ENCODE data around the gene TEX35. TPM values are rescaled to one million over a fixed set of nuclear protein-coding genes. Genes with fewer than 3 reads are reported as not detected.
"Not testable (repeated sequence)": the region's sequence is repeated elsewhere in the genome, so short reads cannot be mapped to it uniquely, and the experiment has no call there.

Gene TEX35
- total RNA-seq, 1 donor from 2014 or later = not detected

DNA sequence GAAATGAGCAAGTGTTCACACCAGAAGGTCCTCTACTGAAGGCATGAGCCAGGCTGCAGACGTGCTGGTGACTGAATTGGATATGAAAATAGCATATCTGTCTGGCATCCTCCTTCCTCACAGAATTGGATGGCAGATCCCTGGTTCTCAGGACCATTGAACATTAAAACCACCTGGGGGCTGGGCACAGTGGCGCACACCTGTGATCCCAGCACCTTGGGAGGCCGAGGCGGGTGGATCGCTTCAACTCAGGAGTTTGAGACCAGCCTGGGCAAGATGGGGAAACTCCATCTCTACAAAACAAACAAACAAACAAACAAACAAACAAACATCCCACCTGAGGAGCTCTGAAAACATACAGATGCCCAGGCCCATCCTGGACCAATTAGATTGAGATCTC is 23.4 kb downstream of the TEX35 start:
- DNase-seq = no peak
- peak; percentile 23 for ATAC-seq
- intact Hi-C loops (cut with micrococcal nuclease) = loop anchor here (10.0 kb wide), 1 partner anchor 468 kb away; no protein-coding TSS in a partner anchor

DNA sequence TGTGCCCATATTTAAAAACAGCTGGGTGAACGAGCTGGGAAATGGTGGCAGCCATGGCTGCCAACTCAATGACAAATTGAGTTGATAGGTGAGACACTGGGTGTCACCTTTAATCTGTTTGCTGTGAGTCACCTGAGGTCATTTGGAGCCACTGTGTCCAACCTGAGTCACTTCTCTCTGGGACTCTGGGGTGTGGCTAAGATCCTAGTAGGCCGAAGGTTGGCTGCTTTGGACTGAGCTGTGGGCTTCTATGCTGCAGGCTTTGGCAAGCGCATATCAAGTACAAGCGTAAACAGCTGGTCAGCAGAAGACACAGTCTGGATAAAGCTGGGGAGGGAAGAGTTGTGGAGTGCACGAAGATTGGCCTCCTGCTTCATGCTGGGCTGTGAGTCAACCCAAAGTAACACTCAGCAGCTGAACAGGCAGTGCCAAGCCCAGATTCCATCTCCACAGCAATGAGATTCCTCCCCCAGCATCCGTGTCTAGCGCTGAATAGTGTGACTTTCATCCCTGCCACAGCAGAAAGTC is 24.0 kb downstream of the TEX35 start:
- peak; percentile 92 for ATAC-seq
- intact Hi-C loops (cut with micrococcal nuclease) = loop anchor here (10.0 kb wide), 1 partner anchor 468 kb away; no protein-coding TSS in a partner anchor
- DNase-seq = peak; percentile 74

DNA sequence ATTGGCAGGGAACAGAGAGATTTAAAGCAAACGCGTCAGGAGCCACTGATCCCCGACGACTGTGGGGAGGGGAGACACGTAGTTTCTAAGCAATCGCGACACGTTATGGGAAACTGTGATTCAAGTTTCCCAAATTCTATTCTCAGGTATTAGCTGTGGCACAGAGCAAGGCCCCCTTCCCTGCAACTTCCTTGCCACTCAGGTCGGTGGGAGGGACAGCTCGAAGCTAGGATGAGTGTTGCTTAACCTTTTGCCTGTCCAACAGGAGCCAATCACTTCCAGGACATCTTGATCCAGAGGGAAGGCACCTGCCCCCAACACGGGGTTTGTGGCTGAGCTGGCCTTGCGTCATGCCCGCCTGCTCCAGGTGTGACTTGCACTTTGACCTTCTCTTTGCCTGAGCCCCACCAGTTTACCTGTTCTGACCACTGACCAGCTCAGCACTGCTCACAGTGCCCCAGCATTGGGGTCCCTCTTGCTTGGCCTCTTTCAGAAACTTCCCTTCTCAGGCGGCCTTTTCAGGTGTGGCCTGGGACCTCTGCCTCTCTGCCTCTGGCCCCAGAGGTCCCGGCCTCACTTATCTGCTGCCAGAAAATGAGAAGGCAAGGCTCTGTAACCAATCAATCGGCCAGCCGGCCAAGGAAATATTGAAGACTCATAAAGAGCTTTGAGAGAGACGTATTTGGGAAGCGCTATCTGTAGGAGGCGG is 24.6 kb downstream of the TEX35 start:
- DNase-seq (no peak), ATAC-seq (no peak)
- intact Hi-C loops (cut with micrococcal nuclease) = loop anchor here (10.0 kb wide), 1 partner anchor 467 kb away; no protein-coding TSS in a partner anchor

DNA sequence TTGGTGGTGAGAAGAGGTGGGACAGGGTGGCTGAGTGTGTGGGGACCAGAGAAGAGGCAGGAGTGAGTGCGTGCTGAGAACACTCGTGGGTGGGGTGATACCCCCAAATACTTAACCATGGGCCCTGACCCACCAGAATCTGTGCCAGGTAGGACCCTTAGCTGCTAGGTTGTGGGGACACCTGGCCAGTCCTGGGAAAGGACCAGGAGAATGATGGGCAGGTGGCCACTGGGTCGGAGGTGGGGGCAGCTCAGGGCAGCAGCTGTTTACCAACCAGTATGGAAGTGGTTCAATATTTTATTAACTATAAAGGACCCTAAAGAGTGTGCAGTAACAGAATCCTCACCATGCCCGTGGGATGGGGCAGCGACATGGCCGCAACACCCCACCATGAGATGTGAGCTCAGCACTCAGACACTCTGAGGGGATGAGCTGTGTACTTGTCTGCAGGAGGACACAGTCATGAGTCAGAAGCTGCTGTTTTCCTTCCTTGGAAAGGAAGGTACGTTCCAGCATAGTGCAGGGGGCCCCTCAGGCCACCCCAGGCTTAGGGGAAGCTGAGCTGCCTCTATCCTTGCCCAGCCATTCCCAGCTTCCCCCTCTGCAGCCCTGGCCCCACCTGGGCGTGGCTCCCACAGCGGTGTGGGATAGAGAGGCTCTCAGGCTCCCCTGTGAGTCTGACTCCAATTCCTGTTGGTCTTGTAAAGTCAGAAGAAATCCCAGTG is 25.4 kb downstream of the TEX35 start:
- intact Hi-C loops (cut with micrococcal nuclease) = loop anchor here (10.0 kb wide), 1 partner anchor 466 kb away; no protein-coding TSS in a partner anchor
- DNase-seq = peak; percentile 52
- ATAC-seq = no peak

DNA sequence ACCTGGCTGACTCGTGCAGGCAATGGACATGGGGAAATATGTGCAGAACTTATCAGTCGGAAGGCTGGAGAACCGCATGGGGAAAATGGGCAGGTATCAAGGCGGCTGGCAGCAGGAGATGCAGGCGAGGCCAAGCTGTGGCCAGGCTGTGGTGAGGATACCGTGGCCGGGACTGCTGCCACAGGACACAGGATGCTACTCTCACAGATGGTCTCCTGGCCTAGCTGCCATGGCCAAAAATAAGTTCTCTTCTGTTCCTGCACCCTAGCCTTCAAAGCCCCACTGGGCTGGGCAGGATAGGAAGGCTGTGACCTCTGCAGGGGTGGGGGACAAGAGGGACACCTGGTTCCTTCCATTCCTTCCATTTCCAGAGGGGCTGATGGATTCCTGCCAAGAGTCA is 26.4 kb downstream of the TEX35 start:
- ATAC-seq = no peak
- peak; percentile 47 for DNase-seq
- intact Hi-C loops (cut with micrococcal nuclease) = loop anchor here (10.0 kb wide), 1 partner anchor 466 kb away; no protein-coding TSS in a partner anchor

DNA sequence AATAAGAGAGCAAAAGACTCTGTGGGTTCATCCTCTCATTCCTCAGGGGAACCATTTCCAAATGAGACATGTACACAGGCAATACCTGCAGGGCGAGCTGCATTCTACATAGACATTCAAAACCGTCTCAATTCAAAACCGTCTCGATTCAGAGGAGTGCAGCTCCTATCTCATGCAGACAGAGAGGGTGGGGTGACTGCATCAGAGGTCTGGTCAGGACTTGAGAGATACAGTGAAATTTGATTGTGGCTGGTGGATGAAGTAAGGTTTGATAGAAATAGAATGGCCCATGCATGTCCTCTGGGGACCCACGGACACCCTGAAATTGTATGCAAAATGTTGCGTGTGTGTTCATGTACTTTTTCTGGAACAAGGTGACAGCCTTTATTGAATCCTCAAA is 27.3 kb downstream of the TEX35 start:
- intact Hi-C loops (cut with micrococcal nuclease) = no loop called here
- DNase-seq = no peak
- ATAC-seq = no peak

DNA sequence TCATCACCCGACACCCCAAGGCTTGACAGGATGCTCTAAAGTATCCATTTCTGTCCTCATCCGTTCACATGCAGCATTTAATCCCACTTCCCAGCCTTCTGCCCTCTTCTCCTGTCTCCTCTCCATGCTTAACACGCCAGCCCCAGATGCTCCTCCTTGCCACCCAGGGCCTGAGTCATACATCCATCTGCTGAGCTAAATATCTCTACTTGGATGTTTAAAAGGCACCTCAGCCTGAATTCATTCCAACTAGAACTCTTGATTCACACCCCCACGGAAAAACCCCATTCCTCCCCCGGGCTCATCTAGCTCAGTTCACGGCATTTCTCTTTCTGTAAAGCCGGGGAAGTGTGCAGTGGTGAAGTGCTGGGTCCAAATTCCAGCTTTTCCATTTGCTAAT is 27.7 kb downstream of the TEX35 start:
- DNase-seq (no peak), ATAC-seq (no peak)

DNA sequence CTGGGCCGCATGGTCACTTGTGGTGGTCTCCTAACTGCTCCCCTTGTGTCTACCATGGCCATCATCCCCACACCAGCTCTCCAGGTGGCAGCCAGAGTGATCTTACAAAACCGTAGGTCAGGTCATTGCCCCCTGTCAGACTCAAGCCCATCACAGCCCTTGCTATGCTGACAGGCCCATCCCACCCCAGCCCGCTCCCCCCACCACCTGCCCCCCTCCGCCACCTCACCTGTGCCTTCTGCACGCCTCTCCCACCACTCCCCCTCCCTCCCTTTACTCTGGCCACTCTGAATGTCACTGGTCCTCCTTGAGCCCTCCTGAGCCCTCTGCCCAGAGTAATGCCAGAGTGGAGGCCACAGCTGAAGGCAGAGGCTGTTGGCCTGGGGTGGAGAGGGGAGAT is 28.5 kb downstream of the TEX35 start:
- intact Hi-C loops (cut with micrococcal nuclease) = no loop called here
- ATAC-seq (no peak), DNase-seq (no peak)

More for the DNA sequence above, 27.7 kb downstream of the TEX35 start:
- intact Hi-C loops (cut with micrococcal nuclease) = no loop called here

DNA sequence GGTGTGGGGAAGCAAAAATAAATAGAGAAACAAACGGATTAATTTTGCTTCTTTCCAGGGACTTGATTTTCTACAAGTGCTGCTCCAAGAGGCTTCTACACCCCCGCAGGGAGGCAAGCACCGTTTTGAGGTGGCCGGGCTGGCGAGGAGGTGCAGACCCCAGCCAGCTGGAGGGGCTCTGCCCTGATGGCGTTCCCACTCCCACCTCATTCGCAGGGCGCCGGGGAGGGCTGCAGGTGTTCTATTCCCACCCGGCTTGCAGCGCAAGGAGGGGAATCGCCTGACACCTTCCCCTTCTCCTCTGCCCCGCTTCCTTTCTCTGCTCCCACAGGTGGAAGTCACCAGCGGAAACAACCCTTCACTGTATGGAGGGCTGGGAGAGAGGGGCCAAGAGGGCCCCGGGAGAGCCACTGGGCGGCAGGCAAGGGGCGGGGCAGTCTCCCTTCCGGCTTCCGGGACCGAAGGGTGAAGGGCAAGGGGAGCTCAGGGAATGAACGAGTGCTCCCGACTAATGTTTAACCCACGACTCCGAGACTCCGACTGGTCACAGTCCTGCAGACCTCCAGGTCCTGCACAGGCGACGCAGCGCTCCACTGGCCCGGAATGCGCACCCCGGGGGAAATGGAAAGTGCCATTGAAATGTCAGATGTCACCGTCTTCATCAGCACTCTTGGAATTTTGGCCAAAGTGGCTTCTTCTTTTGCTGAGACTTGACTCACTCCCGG is 29.1 kb downstream of the TEX35 start:
- ATAC-seq (peak; percentile 63), DNase-seq (peak; percentile 71)
- intact Hi-C loops (cut with micrococcal nuclease) = no loop called here

DNA sequence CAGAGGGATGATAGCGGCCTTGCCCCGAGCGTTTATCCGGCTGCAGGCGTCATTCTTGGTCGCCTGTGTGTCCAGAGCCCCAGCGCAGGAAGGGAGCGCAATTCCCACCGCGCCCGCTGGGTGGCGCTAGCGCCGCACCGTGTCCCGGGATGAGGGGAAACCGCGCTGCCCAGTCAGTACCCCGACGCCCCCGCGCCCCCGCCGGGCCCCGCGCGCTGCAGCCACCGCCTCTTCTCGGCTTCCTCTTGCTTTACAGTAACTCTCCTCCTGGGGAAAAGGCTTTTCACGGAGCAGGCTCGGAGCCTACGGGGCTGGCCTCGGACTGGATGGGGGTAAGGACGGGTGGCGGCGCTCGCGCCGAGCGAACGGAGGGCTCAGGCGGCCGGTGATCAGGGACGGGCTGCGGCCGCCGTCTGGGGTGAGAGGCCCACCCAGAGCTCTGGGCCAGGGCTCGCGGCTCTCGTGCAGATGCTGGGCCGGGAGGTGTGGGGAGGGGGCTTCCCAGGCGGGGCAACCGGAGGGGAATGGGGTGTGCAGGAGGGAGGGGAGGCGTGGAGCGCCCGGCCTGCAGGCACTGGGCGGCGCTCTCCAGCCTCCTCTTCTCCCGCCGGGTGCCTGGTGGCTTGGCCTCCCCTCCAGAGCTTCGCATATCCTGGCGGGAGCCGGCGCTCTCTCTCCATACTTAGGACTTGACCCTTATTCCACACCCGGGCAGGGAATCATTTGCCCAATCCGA is 29.8 kb downstream of the TEX35 start:
- intact Hi-C loops (cut with micrococcal nuclease) = no loop called here
- peak; percentile 93 for ATAC-seq
- DNase-seq = peak; percentile 94

DNA sequence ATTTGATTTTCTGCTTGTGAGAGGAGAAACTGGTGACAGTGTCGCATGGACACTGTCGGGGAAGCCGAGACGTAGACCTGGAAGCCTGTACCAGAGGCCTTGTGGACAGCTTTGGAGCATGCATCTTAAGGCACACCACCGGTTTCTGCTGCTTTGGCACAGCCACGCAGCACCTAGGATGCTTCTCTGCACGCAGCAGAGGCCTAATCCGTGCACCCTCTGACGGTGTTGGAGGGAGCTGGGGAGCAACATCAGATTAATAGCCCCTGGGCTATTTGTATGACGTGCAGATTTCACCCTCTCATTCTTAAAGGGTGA is 30.3 kb downstream of the TEX35 start:
- DNase-seq = no peak
- intact Hi-C loops (cut with micrococcal nuclease) = no loop called here
- ATAC-seq = peak; percentile 11

DNA sequence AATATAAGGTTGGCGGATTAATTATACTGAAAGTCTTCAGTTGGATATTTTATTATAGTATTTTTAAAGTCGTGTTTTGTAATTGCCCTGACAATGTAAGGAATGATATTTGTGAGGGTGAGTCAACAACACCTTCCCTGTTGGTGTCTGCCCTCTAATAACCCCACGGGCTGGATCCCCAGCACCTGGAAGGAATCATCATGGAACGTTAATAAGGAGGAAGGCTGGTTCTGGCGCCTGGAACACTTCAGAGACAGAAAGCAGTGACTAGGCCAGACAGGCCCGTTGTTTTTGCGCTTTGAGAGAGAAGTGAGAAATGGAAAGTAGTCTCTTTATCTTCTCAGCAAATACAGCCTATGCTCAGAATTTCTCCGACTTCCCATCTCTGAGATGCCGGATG is 31.6 kb downstream of the TEX35 start:
- intact Hi-C loops (cut with micrococcal nuclease) = no loop called here
- no peak for DNase-seq
- ATAC-seq = no peak

DNA sequence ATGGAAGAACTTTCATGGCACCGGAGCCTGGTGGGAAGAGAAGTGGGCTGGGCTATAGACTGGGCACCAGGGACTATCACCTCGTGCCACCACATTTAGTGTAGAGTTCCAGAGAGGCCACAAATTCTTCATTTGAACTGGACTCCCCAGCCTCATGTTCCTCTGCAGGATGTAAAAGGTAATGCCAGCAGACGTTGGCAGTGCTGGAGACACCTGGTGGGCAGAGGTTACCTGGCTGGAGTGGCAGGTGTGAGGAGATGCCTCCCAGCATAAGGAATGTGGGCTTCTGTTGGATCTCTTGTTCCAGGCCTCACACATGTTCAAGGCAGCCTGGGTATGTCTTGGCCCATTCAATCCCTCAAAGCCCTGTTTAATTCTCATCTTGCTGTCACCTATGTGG is 35.2 kb downstream of the TEX35 start:
- ATAC-seq = no peak
- intact Hi-C loops (cut with micrococcal nuclease) = loop anchor here (5.0 kb wide), 1 partner anchor 209 kb away; no protein-coding TSS in a partner anchor
- no peak for DNase-seq

DNA sequence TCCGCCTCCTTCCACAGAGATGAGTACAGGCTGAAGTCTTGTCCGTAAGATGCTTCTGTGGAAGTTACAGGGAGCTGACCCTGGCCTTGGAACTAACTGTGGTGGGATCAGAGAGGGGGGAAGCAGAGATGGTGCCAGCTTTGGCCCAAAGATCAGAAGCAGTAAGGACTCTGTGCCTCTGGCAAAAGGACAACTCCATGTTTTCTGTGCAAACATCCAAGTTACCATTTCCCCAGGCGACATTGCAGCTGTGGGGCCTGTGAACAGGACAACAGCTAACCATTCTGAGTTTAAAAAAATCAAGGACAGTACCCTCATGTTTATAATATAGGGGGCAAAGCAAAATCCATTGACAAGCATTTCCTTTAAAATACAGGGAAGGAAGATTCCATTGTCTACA is 38.4 kb downstream of the TEX35 start:
- ATAC-seq (no peak), DNase-seq (no peak)
- intact Hi-C loops (cut with micrococcal nuclease) = no loop called here

DNA sequence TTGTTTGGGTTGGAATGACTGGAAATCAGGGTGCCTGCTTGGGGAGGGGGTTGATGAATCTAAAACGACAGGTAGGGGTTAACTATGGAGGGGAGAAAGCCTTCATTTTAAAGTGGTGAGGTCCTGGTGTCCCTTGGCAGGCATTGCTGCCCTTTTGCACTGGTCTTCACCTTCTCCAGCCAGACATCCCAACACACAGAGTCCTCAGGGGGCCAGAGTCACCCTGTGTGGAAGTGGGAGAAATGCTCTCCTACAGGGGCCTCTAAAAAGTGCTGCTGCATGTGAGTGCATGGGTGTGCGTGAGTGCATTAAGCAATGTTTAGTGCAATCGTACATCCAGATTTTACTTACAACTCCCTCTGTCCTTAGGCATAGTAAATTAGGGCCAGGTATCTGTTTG is 39.0 kb downstream of the TEX35 start:
- intact Hi-C loops (cut with micrococcal nuclease) = no loop called here
- no peak for DNase-seq
- ATAC-seq = no peak

DNA sequence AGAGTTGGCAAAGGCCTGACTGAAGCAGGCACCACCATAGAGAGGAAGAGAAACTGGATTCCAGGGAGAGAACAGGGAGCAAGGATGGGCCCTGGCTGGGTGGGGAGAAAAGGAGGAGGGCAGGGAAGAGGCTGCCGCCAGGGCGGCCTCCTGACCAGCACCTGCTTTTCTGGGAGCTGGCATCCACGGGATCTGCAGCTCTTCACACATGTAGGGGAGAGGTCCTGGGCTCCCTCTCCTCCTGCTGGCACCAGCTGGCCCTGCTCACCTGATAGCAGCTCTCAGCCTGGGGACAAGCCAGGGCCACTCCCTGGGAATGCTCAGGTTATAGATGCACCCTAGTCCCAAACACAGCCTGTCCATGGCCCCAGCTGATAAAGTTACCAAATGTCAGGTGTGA is 39.9 kb downstream of the TEX35 start:
- no peak for DNase-seq
- peak; percentile 27 for ATAC-seq
- intact Hi-C loops (cut with micrococcal nuclease) = no loop called here

DNA sequence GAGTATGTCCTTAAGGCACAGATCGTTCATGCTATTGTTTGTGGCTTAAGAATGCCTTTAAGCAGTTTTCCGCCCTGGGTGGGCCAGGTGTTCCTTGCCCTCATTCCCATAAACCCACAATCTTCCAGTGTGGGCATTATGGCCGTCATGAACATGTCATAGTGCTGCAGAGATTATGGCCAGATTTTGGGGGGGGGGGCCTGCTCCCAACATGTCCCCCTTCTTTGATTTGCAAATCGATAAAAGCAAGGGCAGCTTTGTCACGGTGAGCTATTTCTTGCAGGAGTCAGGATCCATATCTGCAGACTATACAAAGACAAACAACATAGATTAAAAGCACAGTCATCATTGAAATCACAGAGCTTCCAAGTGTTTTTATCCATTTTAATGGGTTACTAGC is 41.4 kb downstream of the TEX35 start:
- intact Hi-C loops (cut with micrococcal nuclease); DNase-seq; ATAC-seq: not testable (repeated sequence)

DNA sequence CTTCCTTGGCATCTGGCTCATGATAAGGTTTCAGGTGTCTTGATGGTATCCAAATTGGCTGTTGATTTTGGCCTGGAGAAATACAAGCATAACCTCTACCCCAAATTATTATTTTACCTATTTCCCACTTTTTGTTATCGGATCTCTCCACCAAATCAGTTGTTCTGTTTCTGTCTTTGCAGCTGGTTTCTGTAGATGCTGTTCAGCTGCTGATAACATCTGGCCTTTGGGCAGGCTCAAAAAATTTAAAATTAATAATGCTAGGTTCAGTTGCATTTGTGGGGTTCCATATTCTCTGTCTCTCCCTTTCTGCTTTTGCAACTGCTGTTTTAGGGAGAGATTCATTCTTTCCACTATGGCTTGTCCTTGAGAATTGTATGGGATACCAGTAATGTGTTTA is 42.7 kb downstream of the TEX35 start:
- ATAC-seq; DNase-seq; intact Hi-C loops (cut with micrococcal nuclease): not testable (repeated sequence)

DNA sequence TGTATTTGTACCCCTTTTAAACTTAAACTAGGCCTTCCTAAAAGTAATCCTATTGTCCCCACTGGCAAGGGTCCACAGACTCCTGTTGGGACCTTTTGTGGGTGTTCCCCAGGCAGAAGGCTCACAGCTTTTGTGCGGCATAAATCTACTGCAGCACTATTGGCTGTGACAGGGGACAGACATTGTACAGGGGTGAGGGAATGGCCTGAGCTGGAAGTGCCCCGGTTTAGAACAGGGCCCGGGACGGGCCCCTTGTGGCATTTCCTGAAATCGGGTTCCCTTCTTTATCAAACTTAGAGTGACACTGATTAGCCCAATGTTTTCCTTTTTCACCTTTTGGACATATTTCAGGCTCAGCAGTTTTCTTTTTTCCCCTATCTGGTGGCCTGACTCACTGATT is 45.9 kb downstream of the TEX35 start:
- ATAC-seq; intact Hi-C loops (cut with micrococcal nuclease); DNase-seq: not testable (repeated sequence)
